Liver (tissue), 2 donors: ENCODE measurements around the gene AUH.

Experiments
- YY1 ChIP-seq: IDR thresholded peaks from 2 replicates; pipeline ENCODE4 v1.6.1; 2016; ENCODE audit warnings: antibody characterized with exemption, mild to moderate bottlenecking
- TF ChIP-seq, protein P1 (sequence below): fragments of 150-350 bp; IDR thresholded peaks from 2 replicates; pipeline ENCODE4 v1.5.1; 2017; ENCODE audit warnings: improper control_type of control experiment, low read depth, low read length; ENCODE audit not compliant: missing input control
- TF ChIP-seq, protein P2 (sequence below): IDR thresholded peaks from 2 replicates; pipeline ENCODE4 v1.6.1; 2016; ENCODE audit warnings: antibody characterized with exemption
- TF ChIP-seq, protein P3 (sequence below): IDR thresholded peaks from 2 replicates; pipeline ENCODE4 v1.6.1; 2016; ENCODE audit warnings: antibody characterized with exemption, mild to moderate bottlenecking
- donor health status: healthy.

DNA sequence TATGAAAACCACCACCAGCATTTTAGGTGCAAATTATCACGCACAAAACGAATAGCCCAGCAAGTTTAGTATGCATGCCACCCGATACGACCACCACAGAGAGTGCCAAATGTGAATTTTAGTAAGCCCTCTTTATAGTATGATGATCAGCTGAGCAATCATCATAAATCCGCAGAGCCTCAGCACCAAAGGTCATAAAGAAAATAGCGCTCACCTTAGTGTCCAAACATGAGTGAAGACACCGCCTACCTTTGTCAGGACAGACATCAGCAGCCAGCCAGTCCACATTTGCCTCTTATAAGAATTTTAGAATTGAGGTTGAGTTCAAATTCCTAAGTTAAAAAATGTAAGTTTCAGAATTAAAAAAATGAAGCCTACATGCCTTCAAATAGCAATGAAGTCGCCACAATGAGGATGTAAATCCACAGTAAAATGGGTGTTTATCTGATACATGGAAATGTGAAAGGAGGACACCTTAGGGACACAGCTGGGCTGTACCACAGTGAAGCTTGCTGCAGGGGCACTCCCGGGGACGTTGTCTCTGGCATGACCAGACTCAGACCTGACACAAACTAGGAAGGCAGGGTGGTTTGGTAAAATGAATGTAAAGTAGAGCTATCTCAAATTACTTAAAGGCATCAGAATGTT lies 149.0 kb downstream of the AUH start:
- TF ChIP-seq, protein P1, sequence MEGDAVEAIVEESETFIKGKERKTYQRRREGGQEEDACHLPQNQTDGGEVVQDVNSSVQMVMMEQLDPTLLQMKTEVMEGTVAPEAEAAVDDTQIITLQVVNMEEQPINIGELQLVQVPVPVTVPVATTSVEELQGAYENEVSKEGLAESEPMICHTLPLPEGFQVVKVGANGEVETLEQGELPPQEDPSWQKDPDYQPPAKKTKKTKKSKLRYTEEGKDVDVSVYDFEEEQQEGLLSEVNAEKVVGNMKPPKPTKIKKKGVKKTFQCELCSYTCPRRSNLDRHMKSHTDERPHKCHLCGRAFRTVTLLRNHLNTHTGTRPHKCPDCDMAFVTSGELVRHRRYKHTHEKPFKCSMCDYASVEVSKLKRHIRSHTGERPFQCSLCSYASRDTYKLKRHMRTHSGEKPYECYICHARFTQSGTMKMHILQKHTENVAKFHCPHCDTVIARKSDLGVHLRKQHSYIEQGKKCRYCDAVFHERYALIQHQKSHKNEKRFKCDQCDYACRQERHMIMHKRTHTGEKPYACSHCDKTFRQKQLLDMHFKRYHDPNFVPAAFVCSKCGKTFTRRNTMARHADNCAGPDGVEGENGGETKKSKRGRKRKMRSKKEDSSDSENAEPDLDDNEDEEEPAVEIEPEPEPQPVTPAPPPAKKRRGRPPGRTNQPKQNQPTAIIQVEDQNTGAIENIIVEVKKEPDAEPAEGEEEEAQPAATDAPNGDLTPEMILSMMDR = no peak
- TF ChIP-seq, protein P2, sequence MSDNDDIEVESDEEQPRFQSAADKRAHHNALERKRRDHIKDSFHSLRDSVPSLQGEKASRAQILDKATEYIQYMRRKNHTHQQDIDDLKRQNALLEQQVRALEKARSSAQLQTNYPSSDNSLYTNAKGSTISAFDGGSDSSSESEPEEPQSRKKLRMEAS = no peak
- no peak for TF ChIP-seq YY1
- TF ChIP-seq, protein P3, sequence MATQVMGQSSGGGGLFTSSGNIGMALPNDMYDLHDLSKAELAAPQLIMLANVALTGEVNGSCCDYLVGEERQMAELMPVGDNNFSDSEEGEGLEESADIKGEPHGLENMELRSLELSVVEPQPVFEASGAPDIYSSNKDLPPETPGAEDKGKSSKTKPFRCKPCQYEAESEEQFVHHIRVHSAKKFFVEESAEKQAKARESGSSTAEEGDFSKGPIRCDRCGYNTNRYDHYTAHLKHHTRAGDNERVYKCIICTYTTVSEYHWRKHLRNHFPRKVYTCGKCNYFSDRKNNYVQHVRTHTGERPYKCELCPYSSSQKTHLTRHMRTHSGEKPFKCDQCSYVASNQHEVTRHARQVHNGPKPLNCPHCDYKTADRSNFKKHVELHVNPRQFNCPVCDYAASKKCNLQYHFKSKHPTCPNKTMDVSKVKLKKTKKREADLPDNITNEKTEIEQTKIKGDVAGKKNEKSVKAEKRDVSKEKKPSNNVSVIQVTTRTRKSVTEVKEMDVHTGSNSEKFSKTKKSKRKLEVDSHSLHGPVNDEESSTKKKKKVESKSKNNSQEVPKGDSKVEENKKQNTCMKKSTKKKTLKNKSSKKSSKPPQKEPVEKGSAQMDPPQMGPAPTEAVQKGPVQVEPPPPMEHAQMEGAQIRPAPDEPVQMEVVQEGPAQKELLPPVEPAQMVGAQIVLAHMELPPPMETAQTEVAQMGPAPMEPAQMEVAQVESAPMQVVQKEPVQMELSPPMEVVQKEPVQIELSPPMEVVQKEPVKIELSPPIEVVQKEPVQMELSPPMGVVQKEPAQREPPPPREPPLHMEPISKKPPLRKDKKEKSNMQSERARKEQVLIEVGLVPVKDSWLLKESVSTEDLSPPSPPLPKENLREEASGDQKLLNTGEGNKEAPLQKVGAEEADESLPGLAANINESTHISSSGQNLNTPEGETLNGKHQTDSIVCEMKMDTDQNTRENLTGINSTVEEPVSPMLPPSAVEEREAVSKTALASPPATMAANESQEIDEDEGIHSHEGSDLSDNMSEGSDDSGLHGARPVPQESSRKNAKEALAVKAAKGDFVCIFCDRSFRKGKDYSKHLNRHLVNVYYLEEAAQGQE = no peak
